Endometrial microvascular endothelial cells (primary cell): Measurements from ENCODE around the gene TMEM108. TPM values are rescaled to one million over a fixed set of nuclear protein-coding genes. Genes with fewer than 3 reads are reported as not detected.

Experiments
- in situ Hi-C: cut with HindIII; loops from 2 replicates; pipeline ENCODE4 v1.10.0; 2017; ENCODE audit warnings: low sequenced_read_pairs, low pct_unique_long_range_greater_than_20kb; ENCODE audit errors: inconsistent ontology term
- total RNA-seq: library from RNA; depleted of rRNA; stranded (reverse); fragments of >200 nt; gene quantifications from one replicate; pipeline ENCODE4 v1.2.3, GENCODE V29; 2015; ENCODE audit errors: inconsistent ontology term

TMEM108 gene
- total RNA-seq, 1 donor from 2014 or later = not detected

- in situ Hi-C loops = no loop called here
Measured at GRCh38 chr3:133103706-133104105, 65.5 kb downstream of the TMEM108 start.

- in situ Hi-C loops = no loop called here
Measured at GRCh38 chr3:133106169-133106568, 68.0 kb downstream of the TMEM108 start.

DNA sequence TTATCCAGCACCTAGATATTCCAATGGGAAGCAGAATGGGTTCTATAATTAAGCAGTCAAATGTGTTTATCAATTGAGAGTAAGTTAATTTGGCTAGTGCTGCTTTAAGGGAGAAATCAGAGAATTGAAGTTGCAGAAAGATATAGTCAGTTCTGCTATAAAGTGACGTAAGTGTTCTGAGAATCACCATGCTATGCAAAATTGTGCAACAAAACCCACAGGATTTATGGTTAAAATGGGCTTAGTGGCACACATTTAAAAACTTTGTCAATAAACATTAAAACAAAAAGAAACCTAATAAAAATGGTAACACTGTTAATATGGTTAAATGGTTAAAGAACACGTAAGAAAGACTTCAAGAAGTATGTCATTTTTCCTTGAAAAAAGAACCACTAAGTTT, 74.5 kb downstream of the TMEM108 start:
- in situ Hi-C loops = no loop called here

GRCh38 chr3:133113526-133113925, 75.3 kb downstream of the TMEM108 start:
- in situ Hi-C loops = no loop called here

GRCh38 chr3:133113927-133114597, 75.9 kb downstream of the TMEM108 start:
- in situ Hi-C loops = no loop called here

DNA sequence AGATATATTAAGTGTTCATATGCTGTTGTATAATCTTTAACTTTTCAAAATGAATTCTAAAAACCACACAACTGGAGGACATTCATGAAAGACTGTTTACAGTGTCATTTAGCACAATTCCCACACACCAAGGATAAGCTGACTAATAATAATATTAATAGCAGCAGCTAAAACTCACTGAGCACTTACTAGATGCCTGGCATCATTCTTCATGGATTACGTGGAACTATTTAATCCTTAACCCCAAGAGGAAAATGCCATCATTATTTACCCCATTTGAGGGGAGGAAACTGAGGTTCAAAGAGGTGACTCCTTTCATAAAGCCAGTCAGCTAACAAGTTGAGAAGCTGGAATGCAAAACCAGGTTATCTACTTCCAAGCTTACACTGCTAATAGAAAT, 77.0 kb downstream of the TMEM108 start:
- in situ Hi-C loops = no loop called here

GRCh38 chr3:133117342-133117741, 79.2 kb downstream of the TMEM108 start:
- in situ Hi-C loops = no loop called here

DNA sequence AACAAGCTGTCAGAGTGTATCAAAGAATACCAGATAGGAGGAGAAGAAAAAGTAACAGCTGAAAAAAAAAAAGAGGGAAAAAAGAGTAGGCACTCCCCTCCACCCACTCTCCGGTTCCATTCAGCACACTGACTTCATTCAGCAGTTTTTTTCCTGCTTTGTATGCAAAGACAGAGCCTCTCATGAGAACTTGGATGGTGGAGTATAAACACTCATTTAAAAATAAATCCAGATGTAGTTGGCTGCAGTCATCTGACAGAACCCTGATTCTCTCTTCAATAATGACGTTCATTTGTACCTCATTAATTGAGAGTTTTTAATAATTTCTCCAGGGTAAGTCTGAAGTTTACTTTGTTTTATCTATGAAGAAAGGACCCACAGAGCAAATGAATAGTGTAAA, 81.0 kb downstream of the TMEM108 start:
- in situ Hi-C loops = no loop called here

DNA sequence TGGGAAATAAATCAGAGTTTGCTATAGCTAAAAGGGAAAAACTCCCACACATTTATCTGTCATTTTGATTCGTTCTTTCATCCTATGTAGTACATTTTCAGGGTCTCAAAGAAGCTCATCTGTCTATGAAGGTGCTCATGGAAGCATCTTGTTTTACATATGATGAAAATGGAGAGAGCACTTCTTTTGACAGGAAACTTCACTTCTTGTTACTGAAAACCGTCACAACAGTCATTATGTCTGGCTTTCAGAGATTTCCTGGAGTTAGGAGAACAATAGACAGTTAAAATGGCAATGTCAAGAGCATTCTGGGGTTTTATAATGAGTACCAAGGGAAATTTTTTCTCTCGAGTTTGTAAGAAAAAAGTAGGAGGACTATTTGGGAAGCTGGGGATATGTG, 83.3 kb downstream of the TMEM108 start:
- in situ Hi-C loops = no loop called here

GRCh38 chr3:133123636-133124035, 85.4 kb downstream of the TMEM108 start:
- in situ Hi-C loops = no loop called here

DNA sequence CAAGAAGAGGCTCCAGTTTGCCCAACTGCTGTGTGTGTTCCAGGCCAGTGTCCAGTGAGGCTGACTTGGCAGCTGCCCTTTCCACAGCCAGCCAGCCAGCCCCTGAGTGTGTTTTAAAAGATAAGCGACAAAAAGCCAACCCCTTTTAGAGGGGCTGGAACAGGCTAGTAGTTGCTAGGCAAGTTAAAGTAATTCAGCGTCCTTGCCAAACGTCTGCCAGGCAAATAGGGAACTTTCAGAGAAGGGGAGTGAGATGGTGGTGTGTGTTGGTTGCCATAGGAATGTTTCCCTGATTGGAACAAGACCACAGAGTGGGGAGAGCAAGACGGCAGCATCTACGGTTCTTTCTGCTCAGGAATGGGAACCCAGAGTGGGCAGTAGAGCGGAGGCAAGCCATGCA, 86.3 kb downstream of the TMEM108 start:
- in situ Hi-C loops = no loop called here

DNA sequence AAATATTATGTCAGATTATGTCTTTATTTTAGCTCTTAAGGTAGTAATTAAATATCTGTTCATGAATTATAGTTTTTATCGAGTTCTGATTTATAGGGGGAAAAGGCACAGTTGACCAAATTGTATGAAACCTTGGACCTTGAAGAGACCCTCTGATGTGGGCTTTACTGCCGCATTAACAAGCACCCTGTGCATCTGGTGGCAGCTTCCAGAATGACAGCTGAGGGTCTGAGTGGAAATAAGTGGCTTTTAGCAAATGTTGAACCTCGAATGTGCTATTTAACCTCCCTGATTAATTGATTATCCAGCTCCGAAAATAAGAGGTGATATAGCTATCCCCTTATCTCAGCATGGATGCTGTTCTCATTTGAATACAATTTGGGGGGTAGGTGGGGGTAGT, 87.0 kb downstream of the TMEM108 start:
- in situ Hi-C loops = no loop called here

DNA sequence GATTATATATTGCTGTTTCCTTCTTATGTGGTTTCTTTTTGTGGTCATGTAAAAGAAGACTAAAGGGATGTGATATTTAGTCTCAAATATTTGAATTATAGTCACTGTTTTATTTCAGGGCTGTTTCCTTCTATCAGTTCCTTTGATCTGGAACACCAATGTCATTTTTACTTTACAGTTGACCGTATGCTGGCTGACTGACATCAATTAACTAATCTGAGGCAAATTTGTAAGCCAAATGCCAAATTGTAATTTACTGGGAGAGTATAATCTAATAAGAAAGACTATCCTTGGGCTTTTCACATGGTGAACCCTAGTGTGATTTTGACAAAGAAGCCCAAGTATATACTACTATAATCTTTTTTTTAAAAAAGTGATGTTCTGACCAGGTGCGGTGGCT, 87.6 kb downstream of the TMEM108 start:
- in situ Hi-C loops = no loop called here

GRCh38 chr3:133127381-133127780, 89.2 kb downstream of the TMEM108 start:
- in situ Hi-C loops = no loop called here

GRCh38 chr3:133130168-133130567, 92.0 kb downstream of the TMEM108 start:
- in situ Hi-C loops = no loop called here

DNA sequence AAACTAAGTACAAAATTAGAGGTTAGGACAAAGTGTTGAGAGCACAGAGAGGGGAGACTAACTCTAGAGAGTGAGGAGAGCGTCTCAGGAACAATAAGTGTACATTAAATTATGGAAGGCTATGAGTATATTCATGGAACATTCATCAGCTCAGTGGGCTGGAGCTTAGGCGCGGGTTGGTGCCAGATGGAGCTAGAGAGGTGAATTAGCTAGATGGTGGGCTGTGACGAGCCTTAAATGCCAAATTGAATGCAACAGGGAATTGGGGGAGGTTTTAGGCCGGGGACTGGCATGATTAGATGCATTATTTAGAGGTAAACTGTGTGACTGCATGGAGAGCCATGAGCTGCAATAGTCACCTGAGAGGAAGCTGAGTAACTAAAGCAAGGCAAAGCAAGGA, 97.1 kb downstream of the TMEM108 start:
- in situ Hi-C loops = no loop called here

GRCh38 chr3:133136114-133137041, 98.2 kb downstream of the TMEM108 start:
- in situ Hi-C loops = no loop called here

- in situ Hi-C loops = no loop called here
Measured at GRCh38 chr3:133137042-133137996, 99.1 kb downstream of the TMEM108 start.

GRCh38 chr3:133138017-133138416, 99.8 kb downstream of the TMEM108 start:
- in situ Hi-C loops = no loop called here
